OCI-LY3 (cell line): Measurements from ENCODE around the gene NR3C1.

Source experiments
- CTCF ChIP-seq: fragments of 200-600, 300-600 bp; sonication (generic); IDR thresholded peaks from 2 replicates; pipeline ENCODE4 v1.5.1; 2014; ENCODE audit warnings: antibody characterized with exemption, low read length, low read depth
- EZH2phosphoT487 ChIP-seq: fragments of 200-600 bp; shearing (Covaris generic); IDR thresholded peaks from 2 replicates; pipeline ENCODE4 v1.6.1; 2018; ENCODE audit warnings: antibody characterized with exemption, mixed run types, low read depth

GRCh38 chr5:143234162-143234842 is 169.2 kb downstream of the NR3C1 start:
- no peak for TF ChIP-seq CTCF
- no peak for TF ChIP-seq EZH2phosphoT487
